HG03139 (cell line): Measurements from ENCODE around the gene OR2H1.

Source experiments
- ATAC-seq: cut with Tn5 transposase; IDR thresholded peaks from one replicate; pipeline ENCODE4 v1.9.1; 2021; ENCODE audit not compliant: unreplicated experiment

OR2H1 gene

DNA sequence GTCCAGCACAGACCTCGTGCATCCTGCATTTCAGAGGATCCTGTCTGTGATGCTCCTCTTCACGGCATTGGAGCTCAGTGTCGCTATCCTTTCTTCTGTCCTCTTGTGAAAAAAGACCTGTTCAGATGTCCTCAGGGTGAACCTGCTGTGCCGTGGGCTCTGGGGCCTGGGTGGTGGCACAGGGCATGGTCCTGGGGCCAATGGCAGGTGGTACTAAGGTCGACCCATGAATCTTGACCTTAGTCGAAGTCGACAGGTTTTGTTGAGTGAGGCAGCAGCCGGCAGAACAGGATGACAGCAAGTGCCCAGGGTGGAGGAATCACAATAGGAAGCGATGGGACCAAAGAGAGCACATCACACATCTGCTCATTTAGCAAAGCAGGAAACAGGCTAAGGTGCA lies 52.8 kb downstream of the OR2H1 start:
- no peak for ATAC-seq

DNA sequence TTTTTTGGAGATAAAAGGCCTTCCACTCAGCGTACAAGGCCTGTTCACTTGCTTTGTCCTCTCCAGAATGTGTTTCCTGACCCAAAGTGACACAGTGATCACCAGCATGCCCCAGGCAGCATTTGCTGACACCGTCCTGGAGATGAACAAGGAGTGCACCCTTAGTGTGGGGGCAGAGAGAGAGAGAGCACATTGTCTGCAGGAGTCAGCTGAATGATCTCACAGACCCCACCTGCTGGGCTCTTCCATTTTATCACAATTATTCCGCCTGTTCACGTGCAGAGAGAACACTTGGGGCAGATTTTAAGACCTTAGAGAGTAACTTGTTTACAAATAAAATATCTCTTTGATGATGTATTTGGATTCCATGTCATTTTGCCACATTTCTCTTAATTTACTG lies 53.2 kb downstream of the OR2H1 start:
- ATAC-seq, result no peak

DNA sequence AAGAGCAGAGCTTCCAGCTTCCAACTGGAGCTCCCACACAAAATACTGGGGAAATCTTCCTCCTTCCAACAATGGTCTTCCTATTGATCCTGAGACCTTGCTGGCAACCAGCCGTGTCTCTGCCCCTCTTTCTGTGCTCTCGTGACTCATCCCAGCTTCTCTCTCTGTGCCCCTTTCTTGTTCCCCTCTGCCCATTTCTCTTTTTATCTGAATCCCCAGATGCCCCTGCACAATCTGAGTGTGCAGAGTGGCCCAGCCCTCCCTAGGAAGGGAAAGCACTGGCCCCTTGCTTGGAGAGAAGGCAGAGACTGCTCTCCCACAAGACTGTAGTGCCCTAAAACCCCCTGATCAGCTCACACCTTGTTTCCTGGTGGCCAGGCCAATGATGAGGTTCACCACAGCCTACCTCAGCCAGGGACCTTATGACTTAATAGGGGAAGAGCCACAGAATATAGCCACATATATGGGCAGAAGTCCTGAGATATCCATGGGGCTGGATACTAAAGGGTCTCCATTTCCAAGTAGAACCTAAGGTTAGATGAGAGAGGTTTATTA lies 53.9 kb downstream of the OR2H1 start:
- ATAC-seq, result no peak
